ENCODE measurements around the gene KLHL42.

KLHL42 gene

GRCh38 chr12:27851311-27851710 is 71.3 kb downstream of the KLHL42 start:
- TF ChIP-seq, protein P1, sequence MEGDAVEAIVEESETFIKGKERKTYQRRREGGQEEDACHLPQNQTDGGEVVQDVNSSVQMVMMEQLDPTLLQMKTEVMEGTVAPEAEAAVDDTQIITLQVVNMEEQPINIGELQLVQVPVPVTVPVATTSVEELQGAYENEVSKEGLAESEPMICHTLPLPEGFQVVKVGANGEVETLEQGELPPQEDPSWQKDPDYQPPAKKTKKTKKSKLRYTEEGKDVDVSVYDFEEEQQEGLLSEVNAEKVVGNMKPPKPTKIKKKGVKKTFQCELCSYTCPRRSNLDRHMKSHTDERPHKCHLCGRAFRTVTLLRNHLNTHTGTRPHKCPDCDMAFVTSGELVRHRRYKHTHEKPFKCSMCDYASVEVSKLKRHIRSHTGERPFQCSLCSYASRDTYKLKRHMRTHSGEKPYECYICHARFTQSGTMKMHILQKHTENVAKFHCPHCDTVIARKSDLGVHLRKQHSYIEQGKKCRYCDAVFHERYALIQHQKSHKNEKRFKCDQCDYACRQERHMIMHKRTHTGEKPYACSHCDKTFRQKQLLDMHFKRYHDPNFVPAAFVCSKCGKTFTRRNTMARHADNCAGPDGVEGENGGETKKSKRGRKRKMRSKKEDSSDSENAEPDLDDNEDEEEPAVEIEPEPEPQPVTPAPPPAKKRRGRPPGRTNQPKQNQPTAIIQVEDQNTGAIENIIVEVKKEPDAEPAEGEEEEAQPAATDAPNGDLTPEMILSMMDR (IDR thresholded peaks at IDR 0.05; ENCODE audit: extremely low read depth, missing control alignments): no peak
- DNase-seq (ENCODE audit: low spot score): no peak

DNA sequence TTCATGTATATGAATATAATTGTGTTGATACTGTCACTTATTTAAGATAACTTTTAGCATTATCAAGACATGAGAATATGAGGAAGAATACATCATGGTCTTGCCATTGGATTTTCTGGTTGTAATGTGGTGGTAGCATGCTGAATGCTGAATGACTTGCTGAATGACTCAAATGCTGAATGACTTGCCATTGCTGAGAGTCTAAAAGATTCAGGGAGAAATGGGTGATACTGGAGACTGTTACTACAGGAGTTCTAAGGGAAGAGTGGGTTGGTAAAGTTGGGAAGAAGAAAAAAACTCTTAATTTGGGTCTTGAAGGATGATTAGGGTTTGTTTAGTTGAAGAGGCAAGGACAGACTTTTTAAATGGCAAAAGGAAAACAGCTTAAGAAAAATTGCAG is 72.1 kb downstream of the KLHL42 start:
- TF ChIP-seq, protein P1 (IDR thresholded peaks at IDR 0.05; ENCODE audit: extremely low read depth, missing control alignments): no peak
- DNase-seq (ENCODE audit: low spot score): no peak
